Measurements from ENCODE around the gene KLK14.

Gene KLK14

DNA sequence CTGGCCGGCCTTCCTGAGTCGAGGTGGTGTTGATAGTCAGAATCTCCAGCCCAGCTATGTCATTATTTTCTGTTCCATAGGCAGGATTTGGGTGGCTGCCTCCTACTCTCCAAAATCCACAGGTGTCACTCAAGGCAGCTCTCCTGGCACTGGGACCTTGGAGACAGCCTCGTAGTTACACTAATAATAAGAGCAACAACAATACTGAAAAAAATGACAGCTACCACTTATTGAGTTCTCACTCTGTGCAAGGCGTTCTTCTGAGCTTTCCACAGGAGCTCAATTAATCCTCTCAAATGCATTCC lies 35.7 kb downstream of the KLK14 start:
- peak in 1 of 51 donors; percentile 3 for DNase-seq

DNA sequence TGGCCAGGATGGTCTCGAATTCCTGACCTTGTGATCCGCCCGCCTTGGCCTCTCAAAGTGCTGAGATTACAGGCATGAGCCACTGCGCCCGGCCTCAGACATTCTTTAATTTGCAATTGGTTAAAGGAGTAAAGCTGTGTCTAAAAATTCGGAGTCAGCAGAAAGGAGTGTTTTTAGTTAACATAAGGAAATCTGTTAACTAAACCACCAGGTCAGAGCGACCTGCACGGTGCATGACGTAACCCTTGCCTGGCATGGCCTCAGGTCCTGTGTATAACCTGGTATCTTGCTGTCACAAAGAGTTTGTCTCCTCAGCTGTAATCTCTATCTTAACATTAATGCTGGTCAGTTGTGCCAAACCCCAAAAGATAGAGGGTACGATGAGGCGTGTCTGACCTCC lies 38.4 kb downstream of the KLK14 start:
- DNase-seq = no peak

DNA sequence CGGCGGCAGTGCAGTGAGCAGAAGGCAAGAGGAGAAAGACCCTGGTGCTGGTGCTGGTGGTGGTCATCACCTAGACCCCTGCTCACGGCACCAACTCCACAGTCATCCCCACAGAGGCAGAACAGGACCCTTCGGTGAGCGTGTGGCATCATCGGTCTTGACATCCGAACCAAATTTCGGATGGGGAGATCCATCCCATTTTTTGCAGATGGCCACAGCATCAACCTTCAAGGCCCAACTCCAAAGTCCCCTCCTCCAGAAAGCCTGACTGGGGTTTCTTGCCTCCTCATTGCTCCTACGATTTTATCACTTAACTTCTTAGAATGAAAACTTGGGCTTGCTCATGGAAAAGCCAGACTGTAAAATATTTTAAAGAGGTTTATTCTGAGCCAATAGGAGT lies 39.2 kb downstream of the KLK14 start:
- DNase-seq = no peak

DNA sequence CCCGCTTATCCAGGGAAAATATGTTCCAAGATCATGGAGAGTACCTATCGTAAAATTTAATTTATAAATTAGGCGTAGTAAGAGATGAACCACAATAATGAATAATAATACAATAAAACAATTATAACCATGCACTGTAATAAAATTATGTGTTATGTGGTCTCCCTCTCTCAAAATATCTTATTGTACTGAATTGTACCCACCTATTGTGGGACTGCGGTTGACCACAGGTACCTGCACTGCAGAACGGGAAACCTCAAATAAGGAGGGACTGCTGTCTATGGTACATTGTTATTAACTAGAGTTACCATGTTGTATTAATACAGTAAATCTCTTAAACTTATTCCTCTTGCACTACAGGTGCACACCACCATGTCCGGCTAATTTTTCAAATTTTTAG lies 42.5 kb downstream of the KLK14 start:
- DNase-seq = no peak

DNA sequence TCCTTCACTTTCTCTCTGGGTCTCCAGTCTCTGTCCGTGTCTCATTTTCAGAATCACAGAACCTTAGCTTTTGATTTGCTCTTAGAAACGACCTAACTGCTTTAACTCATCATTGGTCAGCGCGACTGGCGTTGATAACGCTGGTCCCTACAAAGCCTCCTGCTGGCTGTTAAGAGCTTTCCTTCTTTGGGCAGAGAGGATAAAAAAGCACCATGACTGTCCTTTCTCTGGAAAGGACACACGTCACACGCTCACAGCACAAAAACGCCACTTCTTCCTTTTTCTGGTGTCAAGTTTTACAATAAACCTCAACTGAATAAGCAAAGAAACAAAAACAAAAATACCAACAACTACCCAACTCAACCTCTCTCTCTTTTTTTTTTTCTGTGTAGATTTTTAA lies 46.2 kb downstream of the KLK14 start:
- DNase-seq = no peak

DNA sequence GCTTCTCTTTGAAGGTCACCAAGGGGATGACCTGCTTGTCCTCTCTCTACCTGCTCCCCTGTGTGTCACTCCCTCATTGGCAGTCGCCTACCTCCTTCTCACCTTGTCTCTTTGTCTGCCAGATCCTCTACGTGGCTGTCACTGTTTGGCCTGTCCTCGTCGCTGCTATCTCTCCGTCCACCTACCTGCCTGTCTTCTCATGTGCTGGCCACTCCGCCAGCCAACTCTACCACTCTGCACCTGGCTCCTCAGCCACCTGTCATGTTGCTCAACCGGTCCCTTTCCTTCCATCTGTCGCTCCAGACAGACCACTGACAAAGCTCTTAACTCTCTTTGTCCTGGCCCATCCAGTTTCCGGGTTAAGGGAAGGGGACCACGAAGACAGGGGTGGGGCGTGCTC lies 48.0 kb downstream of the KLK14 start, which contains the start of gene KLK12:
Gene KLK12 (minus strand): TSS at position 299 of the 400 bp plus-strand sequence. CDS start 381 bp downstream, outside the sequence.
- no peak for DNase-seq

DNA sequence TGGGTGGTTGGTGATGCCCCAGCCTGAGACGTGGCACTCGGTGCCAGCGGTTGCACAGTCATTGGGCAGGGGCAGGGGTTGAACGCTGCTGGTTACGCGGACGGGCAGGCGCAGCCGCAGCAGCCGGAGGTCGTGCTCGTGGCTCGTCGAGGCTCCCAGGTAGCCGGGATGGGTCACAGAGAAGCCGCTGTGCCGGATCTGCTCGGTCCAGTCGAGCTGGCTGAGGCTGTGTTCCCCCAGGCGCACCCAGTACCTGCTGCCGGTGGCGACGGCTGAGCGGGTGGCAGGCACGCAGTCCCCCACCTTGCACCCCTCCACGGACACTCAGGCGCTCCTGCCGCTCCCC lies 50.8 kb downstream of the KLK14 start:
- DNase-seq = no peak

DNA sequence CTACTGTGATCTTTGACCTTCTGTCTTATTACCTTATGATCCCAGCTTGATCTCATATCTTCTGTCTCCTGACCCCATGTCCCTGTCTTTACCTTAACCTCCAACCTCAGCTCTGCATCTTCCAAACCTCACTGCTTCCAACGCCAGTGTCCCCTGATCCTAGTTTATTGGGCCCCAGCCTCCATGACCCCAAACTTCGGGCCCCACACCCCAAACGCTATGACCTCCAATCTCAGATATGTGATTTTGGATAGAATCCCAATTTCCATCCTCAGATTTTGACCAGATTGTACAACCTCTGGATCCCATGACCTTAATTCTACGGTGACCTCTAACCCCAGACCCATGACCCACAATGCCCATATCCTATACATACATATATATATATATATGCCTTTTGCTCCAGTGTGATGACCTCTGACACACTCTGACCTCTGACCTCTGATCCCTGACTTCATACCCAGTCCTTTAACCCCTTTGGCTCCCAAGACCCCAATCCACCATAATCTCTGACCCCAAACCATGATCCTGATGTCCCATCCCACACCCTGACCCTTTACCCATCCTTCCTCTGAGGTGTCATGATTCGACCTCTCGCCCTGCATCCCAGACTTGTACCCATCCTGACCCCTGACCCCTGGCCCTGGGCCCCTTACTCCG lies 51.3 kb downstream of the KLK14 start:
- no peak for DNase-seq

DNA sequence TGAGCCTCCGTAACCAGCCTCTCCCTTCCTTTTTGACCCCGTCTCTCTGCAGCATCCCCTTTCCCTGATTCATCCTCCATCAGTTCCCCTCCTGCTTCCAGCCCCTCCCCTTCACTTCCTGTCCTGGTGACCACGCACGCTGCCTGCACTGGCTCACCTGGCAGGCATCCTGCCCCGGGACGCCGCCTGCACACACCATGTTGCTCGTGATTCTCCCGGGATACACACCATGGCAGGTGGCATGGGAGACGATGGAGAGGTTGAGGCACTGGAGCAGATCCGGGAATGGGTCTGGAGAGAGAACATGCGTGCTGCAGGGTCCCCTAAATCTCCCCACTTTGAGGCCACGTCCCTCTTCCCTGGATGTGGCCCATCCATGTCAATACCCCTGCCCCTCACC lies 52.1 kb downstream of the KLK14 start:
- no peak for DNase-seq

DNA sequence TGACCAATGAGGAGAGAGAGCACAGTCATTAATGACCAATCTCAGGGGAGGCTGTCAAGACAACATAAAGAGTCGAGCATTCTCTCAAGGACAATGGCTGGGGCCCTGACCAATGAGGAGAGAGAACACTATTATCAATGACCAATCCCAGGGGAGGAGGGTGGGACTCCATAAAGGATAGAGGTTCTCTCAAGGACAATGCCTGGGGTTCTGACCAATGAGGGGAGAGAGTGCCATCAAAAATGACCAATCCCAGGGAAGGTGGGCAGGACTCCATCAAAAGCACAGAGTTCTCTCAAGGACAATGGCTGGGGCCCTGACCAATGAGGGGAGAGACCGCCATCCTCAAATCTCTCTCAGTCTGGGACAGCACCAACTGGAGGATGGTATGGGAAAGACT lies 53.0 kb downstream of the KLK14 start:
- no peak for DNase-seq

All from hypothalamus (tissue), 51 donors.